HepG2 (cell line): ENCODE measurements around the gene FSCN2. TPM values are rescaled to one million over a fixed set of nuclear protein-coding genes. Genes with fewer than 3 reads are reported as not detected.

Source experiments
- BCL3 ChIP-seq: sonication (generic); formaldehyde crosslinking; IDR thresholded peaks from 2 replicates; pipeline ENCODE4 v1.5.1; 2020; ENCODE audit warnings: mild to moderate bottlenecking, missing genetic modification reagents, moderate library complexity
- DPF2 ChIP-seq: sonication (generic); formaldehyde crosslinking; IDR thresholded peaks from 2 replicates; pipeline ENCODE4 v1.4.0; 2020; ENCODE audit warnings: mild to moderate bottlenecking, low read depth, missing genetic modification reagents, borderline replicate concordance
- EEA1 ChIP-seq: sonication (generic); formaldehyde crosslinking; IDR thresholded peaks from 2 replicates; pipeline ENCODE4 v1.5.1; 2020; ENCODE audit warnings: mild to moderate bottlenecking, missing genetic modification reagents, borderline replicate concordance
- EHMT2 ChIP-seq: fragments of 200-600 bp; sonication (generic); IDR thresholded peaks from 2 replicates; pipeline ENCODE4 v1.7.0; 2017; ENCODE audit warnings: antibody characterized with exemption, low read depth, low read length, borderline replicate concordance
- HMGA1 ChIP-seq: sonication (generic); formaldehyde crosslinking; conservative IDR thresholded peaks from 2 replicates; pipeline ENCODE4 v1.4.0; 2020; ENCODE audit warnings: missing genetic modification reagents
- KDM5B ChIP-seq: sonication (generic); formaldehyde crosslinking; IDR thresholded peaks from 2 replicates; pipeline ENCODE4 v1.4.0; 2020; ENCODE audit warnings: missing genetic modification reagents, mild to moderate bottlenecking, borderline replicate concordance
- NKX3-1 ChIP-seq: sonication (generic); formaldehyde crosslinking; IDR thresholded peaks from 2 replicates; pipeline ENCODE4 v1.5.0; 2020; ENCODE audit warnings: missing genetic modification reagents
- PTBP1 ChIP-seq: fragments of 200-400 bp; formaldehyde crosslinking; IDR thresholded peaks from 2 replicates; pipeline ENCODE4 v1.6.1; 2018; ENCODE audit warnings: low read length, low read depth; ENCODE audit not compliant: poor library complexity, severe bottlenecking
- RBM39 ChIP-seq: fragments of 200-400 bp; formaldehyde crosslinking; IDR thresholded peaks from one replicate; pipeline ENCODE4 v1.6.1; 2018; ENCODE audit warnings: antibody characterized with exemption, mild to moderate bottlenecking, low read depth, low read length; ENCODE audit not compliant: poor library complexity, severe bottlenecking
- SMARCC2 ChIP-seq: fragments of 450-650 bp; IDR thresholded peaks from 2 replicates; pipeline ENCODE4 v1.6.1; 2017; ENCODE audit warnings: antibody characterized with exemption, mild to moderate bottlenecking
- SRSF4 ChIP-seq: fragments of 200-400 bp; formaldehyde crosslinking; IDR thresholded peaks from one replicate; pipeline ENCODE4 v1.6.1; 2018; ENCODE audit warnings: mild to moderate bottlenecking, low read depth, low read length, moderate library complexity; ENCODE audit not compliant: poor library complexity, severe bottlenecking
- TAF1 ChIP-seq: sonication (generic); formaldehyde crosslinking; IDR thresholded peaks from 2 replicates; pipeline ENCODE4 v1.4.0; 2020; ENCODE audit warnings: missing genetic modification reagents
- TMF1 ChIP-seq: sonication (generic); formaldehyde crosslinking; IDR thresholded peaks from 2 replicates; pipeline ENCODE4 v1.8.1; 2022; ENCODE audit warnings: low read depth, missing genetic modification reagents
- XBP1 ChIP-seq: sonication (generic); formaldehyde crosslinking; IDR thresholded peaks from 2 replicates; pipeline ENCODE4 v1.5.0; 2020; ENCODE audit warnings: missing genetic modification reagents
- ZGPAT ChIP-seq: IDR thresholded peaks from 2 replicates; pipeline ENCODE4 v1.6.1; 2016; ENCODE audit warnings: mild to moderate bottlenecking
- ZNF556 ChIP-seq: sonication (generic); formaldehyde crosslinking; IDR thresholded peaks from 2 replicates; pipeline ENCODE4 v1.4.0; 2020; ENCODE audit warnings: mild to moderate bottlenecking, missing genetic modification reagents, borderline replicate concordance
- ZNF784 ChIP-seq: sonication (generic); formaldehyde crosslinking; IDR thresholded peaks from 2 replicates; pipeline ENCODE4 v1.5.1; 2020; ENCODE audit warnings: missing genetic modification reagents, mild to moderate bottlenecking, borderline replicate concordance
- ZNF839 ChIP-seq: sonication (generic); formaldehyde crosslinking; IDR thresholded peaks from 2 replicates; pipeline ENCODE4 v1.4.0; 2020; ENCODE audit warnings: missing genetic modification reagents, mild to moderate bottlenecking, borderline replicate concordance
- polyA plus RNA-seq, 8 experiments: library from polyadenylated mRNA; depleted of rRNA in 3 of 8; stranded (reverse) in 7 of 8; unstranded in 1 of 8; fragments of >200 nt; fragmentation: Illumina TruSeq in 4 of 8; extraction: Trizol in 4 of 8; gene quantifications; 2 replicates each; pipeline versions ENCODE4 v1.2.1 to v1.2.3, GENCODE V29; 2011 to 2016; ENCODE audit warnings: low read depth in 4 of 8, missing spikeins in 1 of 8, mixed read lengths in 1 of 8; ENCODE audit not compliant: insufficient read depth in 1 of 8
- total RNA-seq, 5 experiments: library from RNA; depleted of rRNA; stranded (reverse); fragments of >200 nt; fragmentation: Illumina TruSeq; extraction: Trizol; gene quantifications; 2 replicates each; pipeline ENCODE4 v1.2.3, GENCODE V29; 2016; ENCODE audit warnings: low read depth in 1 of 5
- TF ChIP-seq, protein P1 (sequence below): sonication (generic); formaldehyde crosslinking; IDR thresholded peaks from 2 replicates; pipeline ENCODE4 v1.4.0; 2020; ENCODE audit warnings: mild to moderate bottlenecking, missing genetic modification reagents, borderline replicate concordance

The FSCN2 gene
- total and polyA plus RNA-seq, 2 of the 13 experiments (the other 11 are each of a cell fraction or from before 2014, with no cell fraction given), result 0.09 TPM; not detected in 1

GRCh38 chr17:81552244-81553017 lies 24.3 kb downstream of the FSCN2 start, which contains the start of gene FAAP100 (continued):
- TF ChIP-seq ZNF784 (CRISPR knock-in tag) (peak; percentile 64; the same call in 1 of the 2 replicates), HMGA1 (no peak), KDM5B (CRISPR knock-in tag) (no peak; the same call in 1 of the 2 replicates), BCL3 (CRISPR knock-in tag) (0 out of 2 replicates have a peak, but pooled peaks have one; percentile 82), XBP1 (CRISPR knock-in tag) (no peak), TAF1 (CRISPR knock-in tag) (peak; percentile 70), PTBP1 (no peak), EEA1 (CRISPR knock-in tag) (peak; percentile 91), SRSF4 (no peak), SMARCC2 (no peak), DPF2 (no peak), ZNF839 (CRISPR knock-in tag) (no peak; the same call in 1 of the 2 replicates), EHMT2 (no peak), ZGPAT (CRISPR knock-in tag) (peak; percentile 80), NKX3-1 (no peak), ZNF556 (CRISPR knock-in tag) (peak; percentile 86), RBM39 (no peak), TMF1 (CRISPR knock-in tag) (peak; percentile 67)
- TF ChIP-seq, protein P1, sequence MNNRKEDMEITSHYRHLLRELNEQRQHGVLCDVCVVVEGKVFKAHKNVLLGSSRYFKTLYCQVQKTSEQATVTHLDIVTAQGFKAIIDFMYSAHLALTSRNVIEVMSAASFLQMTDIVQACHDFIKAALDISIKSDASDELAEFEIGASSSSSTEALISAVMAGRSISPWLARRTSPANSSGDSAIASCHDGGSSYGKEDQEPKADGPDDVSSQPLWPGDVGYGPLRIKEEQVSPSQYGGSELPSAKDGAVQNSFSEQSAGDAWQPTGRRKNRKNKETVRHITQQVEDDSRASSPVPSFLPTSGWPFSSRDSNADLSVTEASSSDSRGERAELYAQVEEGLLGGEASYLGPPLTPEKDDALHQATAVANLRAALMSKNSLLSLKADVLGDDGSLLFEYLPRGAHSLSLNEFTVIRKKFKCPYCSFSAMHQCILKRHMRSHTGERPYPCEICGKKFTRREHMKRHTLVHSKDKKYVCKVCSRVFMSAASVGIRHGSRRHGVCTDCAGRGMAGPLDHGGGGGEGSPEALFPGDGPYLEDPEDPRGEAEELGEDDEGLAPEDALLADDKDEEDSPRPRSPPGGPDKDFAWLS (CRISPR knock-in tag), result no peak
